Measurements from ENCODE around the gene SCN9A. TPM values are rescaled to one million over a fixed set of nuclear protein-coding genes. Genes with fewer than 3 reads are reported as not detected.
A peak's percentile ranks its signal among the peaks of the same experiment; 100 is the strongest.

The SCN9A gene
- total RNA-seq, 1 experiment from 2014 or later = 3.4 TPM

DNA sequence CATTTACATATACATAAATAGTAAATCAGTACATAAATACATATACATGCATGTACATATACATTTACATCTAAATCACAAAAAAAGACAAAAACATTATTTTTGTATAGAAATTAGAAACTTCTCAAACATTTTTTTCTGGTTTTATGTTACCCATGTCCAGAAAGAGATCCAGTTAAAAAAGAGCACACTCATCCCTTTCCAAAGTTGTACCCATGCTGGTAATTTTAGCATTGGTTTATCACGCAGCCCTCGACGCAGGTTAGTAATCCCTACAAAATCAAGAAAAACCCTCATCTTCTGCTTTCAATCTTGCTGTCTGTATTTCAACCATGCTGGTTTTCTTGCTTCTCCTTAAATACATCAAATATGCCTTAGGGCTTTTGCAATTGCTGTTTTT, 10.5 kb downstream of the SCN9A start:
- no peaks in the 10 kb centered on the region for H3K36me3 ChIP-seq (ENCODE audit: low read depth)
- no peaks in the 10 kb centered on the region for H3K27me3 ChIP-seq (ENCODE audit: insufficient read depth, low read depth)
- H3K4me3 ChIP-seq = no peak overlapping the region
- TF ChIP-seq, protein P1, sequence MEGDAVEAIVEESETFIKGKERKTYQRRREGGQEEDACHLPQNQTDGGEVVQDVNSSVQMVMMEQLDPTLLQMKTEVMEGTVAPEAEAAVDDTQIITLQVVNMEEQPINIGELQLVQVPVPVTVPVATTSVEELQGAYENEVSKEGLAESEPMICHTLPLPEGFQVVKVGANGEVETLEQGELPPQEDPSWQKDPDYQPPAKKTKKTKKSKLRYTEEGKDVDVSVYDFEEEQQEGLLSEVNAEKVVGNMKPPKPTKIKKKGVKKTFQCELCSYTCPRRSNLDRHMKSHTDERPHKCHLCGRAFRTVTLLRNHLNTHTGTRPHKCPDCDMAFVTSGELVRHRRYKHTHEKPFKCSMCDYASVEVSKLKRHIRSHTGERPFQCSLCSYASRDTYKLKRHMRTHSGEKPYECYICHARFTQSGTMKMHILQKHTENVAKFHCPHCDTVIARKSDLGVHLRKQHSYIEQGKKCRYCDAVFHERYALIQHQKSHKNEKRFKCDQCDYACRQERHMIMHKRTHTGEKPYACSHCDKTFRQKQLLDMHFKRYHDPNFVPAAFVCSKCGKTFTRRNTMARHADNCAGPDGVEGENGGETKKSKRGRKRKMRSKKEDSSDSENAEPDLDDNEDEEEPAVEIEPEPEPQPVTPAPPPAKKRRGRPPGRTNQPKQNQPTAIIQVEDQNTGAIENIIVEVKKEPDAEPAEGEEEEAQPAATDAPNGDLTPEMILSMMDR (conservative IDR thresholded peaks at IDR 0.05) = no peak
- no peak for TF ChIP-seq EZH2 (IDR thresholded peaks at IDR 0.05; ENCODE audit: low read depth)
- no peaks in the 10 kb centered on the region for H3K4me1 ChIP-seq (replicated peaks; ENCODE audit: insufficient read depth)
- H4K20me1 ChIP-seq (ENCODE audit: insufficient read depth) = no peaks in the 10 kb centered on the region
- H3K9me2 ChIP-seq (ENCODE audit: insufficient read depth) = no peaks in the 10 kb centered on the region
- no peaks in the 10 kb centered on the region for H3K79me2 ChIP-seq (ENCODE audit: low read depth)
- no peak overlapping the region for H3K4me2 ChIP-seq
- no peaks in the 10 kb centered on the region for H3F3A ChIP-seq (ENCODE audit: insufficient read depth, low read depth)
- no TSS peak for BruUV-seq (replicated peaks)
- no peak overlapping the region for H3K27ac ChIP-seq
- no peak overlapping the region for H2AFZ ChIP-seq
- DNase-seq = no peak
- intact Hi-C loops (cut with micrococcal nuclease; ENCODE audit: unreplicated experiment) = no loop called here
- POLR2A ChIA-PET (ENCODE audit: unreplicated experiment) = no interaction called here
- CTCF ChIA-PET = no interaction called here
- no peaks in the 10 kb centered on the region for H3K9me3 ChIP-seq (ENCODE audit: insufficient read depth, low read depth)

DNA sequence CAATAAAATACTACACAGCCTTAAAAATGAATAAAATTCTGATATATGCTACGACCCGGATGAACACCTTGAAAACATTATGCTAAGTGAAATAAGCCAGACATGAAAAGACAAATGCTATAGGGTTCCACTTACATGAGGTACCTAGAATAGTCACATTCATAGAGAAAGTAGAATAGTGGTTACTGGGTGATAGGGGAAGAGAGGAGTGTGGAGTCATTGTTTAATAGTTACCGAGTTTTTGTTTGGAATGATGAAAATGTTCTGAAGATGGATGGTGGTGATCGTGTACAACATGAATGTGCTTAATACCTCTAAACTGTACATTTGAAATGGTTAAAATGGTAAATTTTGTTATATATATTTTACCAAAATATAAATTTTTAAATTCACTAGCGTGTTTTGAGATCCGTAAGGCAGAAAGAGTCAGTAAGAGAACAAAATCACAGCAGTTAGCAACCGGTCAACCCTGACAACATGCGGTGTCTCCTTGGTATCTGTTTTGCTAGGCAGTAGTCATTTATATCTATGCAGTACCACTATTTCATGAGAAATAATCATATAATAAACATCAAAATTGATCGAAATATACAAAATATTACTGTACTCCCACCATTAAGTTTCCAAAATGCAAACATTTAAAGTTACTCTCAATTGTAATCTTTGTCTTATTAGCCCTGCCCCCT, 11.1 kb downstream of the SCN9A start:
- no peaks in the 10 kb centered on the region for H3K4me1 ChIP-seq (replicated peaks; ENCODE audit: insufficient read depth)
- no peak overlapping the region for H3K27ac ChIP-seq
- no peak overlapping the region for H2AFZ ChIP-seq
- H3F3A ChIP-seq (ENCODE audit: insufficient read depth, low read depth) = no peaks in the 10 kb centered on the region
- BruUV-seq (replicated peaks) = no TSS peak
- H3K4me3 ChIP-seq = no peak overlapping the region
- CTCF ChIA-PET = no interaction called here
- no peaks in the 10 kb centered on the region for H3K9me2 ChIP-seq (ENCODE audit: insufficient read depth)
- TF ChIP-seq, protein P1 (conservative IDR thresholded peaks at IDR 0.05) = no peak
- TF ChIP-seq EZH2 (IDR thresholded peaks at IDR 0.05; ENCODE audit: low read depth) = no peak
- intact Hi-C loops (cut with micrococcal nuclease; ENCODE audit: unreplicated experiment) = no loop called here
- no peaks in the 10 kb centered on the region for H3K36me3 ChIP-seq (ENCODE audit: low read depth)
- H3K4me2 ChIP-seq = no peak overlapping the region
- POLR2A ChIA-PET (ENCODE audit: unreplicated experiment) = no interaction called here
- no peaks in the 10 kb centered on the region for H3K27me3 ChIP-seq (ENCODE audit: insufficient read depth, low read depth)
- H4K20me1 ChIP-seq (ENCODE audit: insufficient read depth) = no peaks in the 10 kb centered on the region
- H3K9me3 ChIP-seq (ENCODE audit: insufficient read depth, low read depth) = no peaks in the 10 kb centered on the region
- DNase-seq = no peak
- no peaks in the 10 kb centered on the region for H3K79me2 ChIP-seq (ENCODE audit: low read depth)

DNA sequence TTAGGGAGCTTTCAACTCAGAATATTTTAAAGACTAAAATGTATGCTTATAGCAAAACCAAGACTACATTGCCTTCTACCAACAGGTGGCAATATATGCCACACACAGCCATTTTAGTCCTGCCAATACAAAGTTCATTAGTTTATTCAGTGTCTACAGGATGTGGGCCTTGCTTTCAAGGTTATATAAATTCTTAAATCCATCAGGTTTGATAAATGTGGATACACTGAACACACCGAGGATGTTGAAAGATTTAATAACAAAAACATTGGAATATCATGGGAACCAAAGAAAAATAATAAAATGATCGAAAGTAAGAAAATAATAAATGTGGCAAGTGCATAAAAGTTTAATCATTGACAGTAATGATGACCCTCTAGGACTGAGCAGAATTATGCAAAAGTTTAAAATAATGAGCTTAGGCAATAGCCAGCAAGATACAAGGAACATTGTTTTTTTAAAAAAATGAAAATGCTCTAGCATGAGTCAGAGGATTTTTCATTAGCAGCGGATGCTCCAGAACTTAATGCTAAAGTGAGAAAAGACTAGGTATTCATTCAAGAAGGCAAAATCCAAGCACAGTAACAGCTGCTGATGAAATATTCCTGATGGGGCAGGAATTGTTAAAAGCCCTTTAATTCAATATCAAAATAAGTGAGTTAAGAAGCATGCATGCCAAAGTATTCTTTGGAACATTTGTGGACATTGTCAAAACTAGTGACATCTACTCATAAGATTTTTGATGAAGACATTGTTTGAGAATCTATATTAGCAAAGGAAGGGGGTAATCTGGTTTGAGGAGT, 14.2 kb downstream of the SCN9A start:
- ChIA-PET CTCF (interaction anchor here (0.6 to 0.7 kb wide), 2 partner anchors 58 to 1068 kb away, joined by 3 to 4 read pairs; no protein-coding TSS in a partner anchor), POLR2A (ENCODE audit: unreplicated experiment) (no interaction called here)
- Histone ChIP-seq H3K4me1 (replicated peaks; ENCODE audit: insufficient read depth) (no peaks in the 10 kb centered on the region), H3K9me2 (ENCODE audit: insufficient read depth) (no peaks in the 10 kb centered on the region), H3K4me2 (no peak overlapping the region), H4K20me1 (ENCODE audit: insufficient read depth) (no peaks in the 10 kb centered on the region), H3K27ac (no peak overlapping the region), H3K36me3 (ENCODE audit: low read depth) (no peaks in the 10 kb centered on the region), H3K27me3 (ENCODE audit: insufficient read depth, low read depth) (no peaks in the 10 kb centered on the region), H3K79me2 (ENCODE audit: low read depth) (no peaks in the 10 kb centered on the region), H3K9me3 (ENCODE audit: insufficient read depth, low read depth) (no peaks in the 10 kb centered on the region), H3K4me3 (no peak overlapping the region), H3F3A (ENCODE audit: insufficient read depth, low read depth) (no peaks in the 10 kb centered on the region), H2AFZ (no peak overlapping the region)
- no peak for DNase-seq
- intact Hi-C loops (cut with micrococcal nuclease; ENCODE audit: unreplicated experiment) = loop anchor here (1.0 kb wide), 1 partner anchor 23 kb away; no protein-coding TSS in a partner anchor
- BruUV-seq (replicated peaks) = no TSS peak
- TF ChIP-seq, protein P1 (conservative IDR thresholded peaks at IDR 0.05) = peak; percentile 53
- no peak for TF ChIP-seq EZH2 (IDR thresholded peaks at IDR 0.05; ENCODE audit: low read depth)

All from PC-9 (cell line).